ENCODE data around the gene HDAC11.
"Not testable (repeated sequence)": the region's sequence is repeated elsewhere in the genome, so short reads cannot be mapped to it uniquely, and the experiment has no call there.

HDAC11 gene, protein sequence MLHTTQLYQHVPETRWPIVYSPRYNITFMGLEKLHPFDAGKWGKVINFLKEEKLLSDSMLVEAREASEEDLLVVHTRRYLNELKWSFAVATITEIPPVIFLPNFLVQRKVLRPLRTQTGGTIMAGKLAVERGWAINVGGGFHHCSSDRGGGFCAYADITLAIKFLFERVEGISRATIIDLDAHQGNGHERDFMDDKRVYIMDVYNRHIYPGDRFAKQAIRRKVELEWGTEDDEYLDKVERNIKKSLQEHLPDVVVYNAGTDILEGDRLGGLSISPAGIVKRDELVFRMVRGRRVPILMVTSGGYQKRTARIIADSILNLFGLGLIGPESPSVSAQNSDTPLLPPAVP

DNA sequence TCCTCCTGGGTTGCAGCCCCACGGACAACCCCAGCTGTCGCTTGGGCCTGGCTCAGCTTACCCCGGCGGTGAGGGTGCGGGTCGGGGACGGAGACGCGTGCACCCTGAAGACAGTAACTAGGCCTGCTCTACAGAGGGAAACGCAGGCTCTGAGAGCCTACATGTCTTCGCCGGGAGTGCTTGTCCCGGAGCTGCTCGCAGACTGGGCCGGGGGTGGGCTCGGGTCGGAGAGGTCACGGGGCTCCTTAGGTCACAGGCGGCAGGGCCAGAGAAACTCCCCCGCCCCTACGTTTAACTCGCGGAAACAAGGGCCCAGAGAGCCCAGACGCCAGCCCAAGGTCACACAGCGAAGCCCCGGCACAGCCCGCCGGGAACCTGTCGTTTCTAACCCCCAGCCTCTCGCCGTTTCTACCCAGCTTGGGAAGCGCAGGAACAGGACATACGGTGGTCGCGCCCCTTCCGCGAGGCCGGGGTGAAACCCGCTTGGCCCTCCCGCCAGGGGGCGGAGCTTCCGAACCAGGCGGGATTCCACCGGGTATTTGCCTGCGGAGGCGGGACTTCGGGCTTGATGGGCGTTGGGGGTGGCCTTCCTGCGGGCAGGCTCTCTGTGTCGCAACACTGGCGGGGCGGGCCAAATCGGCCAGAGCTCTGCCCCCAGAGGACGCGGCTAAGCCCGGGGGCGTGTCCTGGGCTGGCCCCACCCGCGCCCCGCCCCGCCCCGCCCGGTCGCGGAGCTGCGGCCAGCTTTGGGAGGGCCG lies at the start of gene HDAC11:
HDAC11 (plus strand) TSS at position 725 of the 758 bp plus-strand sequence. CDS start 42 bp downstream, outside the sequence.
- DNase-seq (ENCODE audit: low spot score), result peak; percentile 97

DNA sequence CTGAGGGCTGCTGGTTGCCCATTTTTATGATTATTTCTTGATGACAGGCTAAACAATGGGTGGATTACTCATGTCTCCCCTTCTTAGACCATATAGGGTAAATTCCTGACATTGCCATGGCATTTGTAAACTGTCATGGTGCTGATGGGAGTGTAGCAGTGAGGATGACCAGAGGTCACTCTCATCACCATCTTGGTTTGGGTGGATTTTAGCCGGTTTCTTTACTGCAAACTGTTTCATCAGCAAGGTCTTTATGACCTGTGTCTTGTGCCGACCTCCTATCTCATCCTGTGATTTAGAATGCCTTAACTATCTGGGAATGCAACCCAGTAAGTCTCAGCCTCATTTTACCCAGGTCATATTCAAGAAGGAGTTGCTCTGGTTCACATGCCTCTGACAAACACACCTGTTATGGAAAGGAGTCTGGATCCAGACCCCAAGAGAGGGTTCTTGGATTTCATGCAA lies 49.7 kb upstream of the HDAC11 start:
- not testable (repeated sequence) for DNase-seq (ENCODE audit: low spot score)

DNA sequence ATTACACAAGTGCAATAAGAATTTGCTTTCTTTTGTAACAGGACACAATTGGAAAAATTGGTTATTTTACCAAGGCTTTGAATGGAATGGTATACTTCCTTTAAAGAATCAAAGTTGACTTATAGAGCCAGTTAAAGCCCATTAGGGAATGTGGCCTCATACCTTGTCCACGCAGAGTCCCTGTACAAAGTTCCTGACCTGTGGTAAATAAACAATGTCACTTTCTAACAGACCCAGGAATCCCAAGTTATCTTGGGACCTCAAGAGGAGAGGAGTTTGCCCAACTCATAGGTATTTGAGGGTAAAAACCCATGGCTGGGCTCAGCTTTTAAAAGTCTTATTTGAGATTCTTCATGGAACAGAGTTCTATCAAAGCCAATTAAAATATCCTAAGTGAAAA lies 48.0 kb upstream of the HDAC11 start:
- DNase-seq (ENCODE audit: low spot score), result no peak

DNA sequence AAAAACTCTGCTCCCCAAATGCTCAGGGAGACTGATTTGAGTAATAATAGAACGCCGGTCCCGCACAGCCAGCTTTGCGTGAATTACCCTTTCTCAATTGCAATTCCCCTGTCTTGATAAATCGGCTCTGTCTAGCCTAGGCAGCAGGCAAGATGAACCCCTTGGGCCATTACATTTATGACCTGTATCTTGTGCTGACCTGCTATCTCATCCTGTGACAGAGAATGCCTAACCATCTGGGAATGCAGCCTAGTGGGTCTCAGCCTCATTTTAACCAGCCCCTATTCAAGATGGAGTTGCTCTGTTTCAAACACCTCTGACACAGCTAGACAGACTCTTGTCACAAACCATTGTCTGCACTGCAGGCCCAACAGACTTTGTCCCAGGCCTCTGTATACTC lies 46.2 kb upstream of the HDAC11 start:
- DNase-seq (ENCODE audit: low spot score), result no peak

DNA sequence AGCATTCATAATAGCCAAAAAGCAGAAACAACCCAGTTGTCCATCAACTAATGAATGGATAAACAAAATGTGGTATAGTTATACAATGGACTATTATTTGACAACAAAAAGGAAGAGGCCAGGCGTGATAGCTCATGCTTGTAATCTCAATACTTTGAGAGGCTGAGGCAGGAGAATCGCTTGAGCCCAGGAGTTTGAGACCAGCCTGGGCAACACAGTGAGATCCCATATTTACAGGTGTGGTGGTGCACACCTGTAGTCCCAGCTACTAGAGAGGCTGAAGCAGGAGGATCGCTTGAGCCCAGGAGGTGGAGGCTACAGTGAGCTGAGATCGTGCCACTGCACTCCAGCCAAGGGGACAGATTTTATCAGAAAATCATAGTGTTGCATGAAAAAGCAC lies 43.9 kb upstream of the HDAC11 start:
- DNase-seq (ENCODE audit: low spot score), result not testable (repeated sequence)

DNA sequence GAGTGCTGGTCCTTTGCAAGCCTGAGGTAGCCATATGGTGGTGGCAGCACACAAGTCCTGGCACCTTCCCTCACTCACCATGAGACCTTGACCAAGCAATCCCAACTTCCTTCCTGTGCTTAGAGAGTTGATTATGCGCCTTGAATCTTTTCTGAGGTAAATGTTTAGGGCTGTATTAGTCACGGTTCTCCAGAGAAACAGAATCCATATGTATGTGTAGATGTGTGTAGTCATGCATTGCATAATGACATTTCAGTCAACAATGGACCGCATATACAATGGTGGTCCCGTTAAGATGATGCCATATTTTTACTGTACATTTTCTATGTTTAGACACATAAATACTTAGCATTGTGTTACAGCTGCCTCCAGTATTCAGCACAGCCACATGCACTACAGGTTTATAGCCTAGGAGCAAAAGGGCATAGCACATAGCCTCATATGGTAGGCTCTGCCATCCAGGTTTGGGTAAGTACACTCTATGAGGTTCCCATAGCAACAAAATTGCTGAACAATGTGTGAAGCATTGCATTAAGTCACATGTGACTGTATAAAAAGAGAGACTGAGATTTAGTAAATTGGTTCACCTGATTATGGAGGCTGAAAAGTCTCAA lies 39.8 kb upstream of the HDAC11 start:
- no peak for DNase-seq (ENCODE audit: low spot score)

DNA sequence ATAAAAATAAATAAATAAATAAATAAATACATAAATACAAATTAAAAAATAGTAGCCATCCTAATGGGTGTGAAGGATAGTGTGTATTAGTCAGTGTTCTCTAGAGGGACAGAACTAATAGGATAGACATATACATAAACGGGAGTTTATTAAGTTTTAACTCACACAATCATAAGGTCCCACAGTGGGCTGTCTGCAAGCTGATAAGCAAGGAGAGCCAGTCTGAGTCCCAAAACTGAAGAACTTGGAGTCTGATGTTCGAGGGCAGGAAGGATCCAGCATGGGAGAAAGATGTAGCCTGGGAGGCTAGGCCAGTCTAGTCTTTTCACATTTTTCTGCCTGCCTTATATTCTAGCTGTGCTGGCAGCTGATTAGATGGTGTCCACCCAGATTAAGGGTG lies 37.2 kb upstream of the HDAC11 start:
- DNase-seq (ENCODE audit: low spot score), result not testable (repeated sequence)

DNA sequence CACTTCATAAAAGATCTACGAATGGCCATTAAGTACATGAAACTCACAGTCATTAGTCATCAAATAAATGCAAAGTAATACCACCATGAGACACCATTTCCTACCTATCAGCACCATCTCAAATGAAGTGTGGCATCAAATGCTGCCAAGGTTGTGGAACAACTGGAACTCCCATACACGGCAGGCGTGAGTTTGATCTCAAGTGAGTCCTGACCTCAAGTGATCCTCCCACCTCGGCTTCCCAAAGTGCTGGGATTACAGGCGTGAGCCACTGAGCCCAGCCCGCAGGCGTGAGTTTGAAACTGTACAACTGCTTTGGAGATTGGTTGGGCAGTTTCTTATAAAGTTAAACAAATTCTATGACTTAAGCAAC lies 28.8 kb upstream of the HDAC11 start:
- no peak for DNase-seq (ENCODE audit: low spot score)

DNA sequence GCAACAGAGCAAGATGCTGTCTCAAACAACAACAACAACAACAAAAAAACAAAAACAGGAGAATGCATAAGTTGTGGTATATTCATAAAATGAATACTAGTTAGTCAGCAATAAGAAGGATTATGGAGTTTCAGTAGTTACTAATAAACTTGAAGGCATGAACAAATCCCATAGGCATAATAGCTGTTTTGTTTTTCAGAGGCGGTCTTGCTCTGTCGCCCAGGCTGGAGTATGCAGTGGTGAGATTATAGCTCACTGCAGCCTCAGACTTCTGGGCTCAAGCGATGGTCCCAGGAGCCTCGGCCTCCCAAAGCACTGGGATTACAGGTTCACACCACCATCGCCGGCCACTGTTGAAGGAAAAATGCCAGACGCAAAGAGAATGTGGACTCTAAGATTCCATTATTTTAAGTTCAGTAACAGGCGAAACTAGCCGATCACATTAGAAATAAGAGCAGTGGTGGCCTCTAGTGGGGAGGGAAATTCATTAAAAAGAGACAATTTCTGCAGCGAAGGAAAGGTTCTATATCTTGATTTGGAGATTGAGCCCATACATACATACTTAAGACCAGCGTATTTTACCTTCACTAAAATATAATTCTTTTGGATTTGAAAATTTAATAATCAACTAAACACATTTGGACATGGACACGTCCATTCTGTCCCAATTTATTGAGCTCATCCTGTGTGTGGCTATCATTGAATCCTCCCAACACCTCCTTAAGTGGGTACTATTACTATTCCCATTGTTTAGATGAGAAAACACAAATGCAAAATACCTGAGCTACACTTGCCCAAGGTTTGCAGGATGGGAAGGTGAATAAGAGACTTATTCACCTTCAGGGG lies 27.4 kb upstream of the HDAC11 start:
- DNase-seq (ENCODE audit: low spot score), result no peak

DNA sequence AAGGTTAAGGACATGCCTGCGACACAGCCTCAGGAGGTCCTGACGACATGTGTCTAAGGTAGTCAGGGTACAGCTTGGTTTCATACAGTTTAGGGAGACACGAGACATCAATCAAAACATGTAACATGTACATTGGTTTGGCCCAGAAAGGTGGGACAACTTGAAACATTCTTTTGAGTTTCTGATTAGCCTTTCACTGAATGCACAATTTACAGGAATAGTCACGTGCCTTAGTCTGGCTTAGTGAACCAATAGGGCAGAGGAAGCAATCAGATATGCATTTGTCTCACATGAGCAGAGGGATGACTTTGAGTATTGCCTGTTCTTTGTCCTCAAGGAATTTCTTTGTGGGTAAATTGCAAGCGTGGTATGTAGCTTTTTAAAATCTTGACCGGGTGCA lies 24.5 kb upstream of the HDAC11 start:
- DNase-seq (ENCODE audit: low spot score), result no peak

DNA sequence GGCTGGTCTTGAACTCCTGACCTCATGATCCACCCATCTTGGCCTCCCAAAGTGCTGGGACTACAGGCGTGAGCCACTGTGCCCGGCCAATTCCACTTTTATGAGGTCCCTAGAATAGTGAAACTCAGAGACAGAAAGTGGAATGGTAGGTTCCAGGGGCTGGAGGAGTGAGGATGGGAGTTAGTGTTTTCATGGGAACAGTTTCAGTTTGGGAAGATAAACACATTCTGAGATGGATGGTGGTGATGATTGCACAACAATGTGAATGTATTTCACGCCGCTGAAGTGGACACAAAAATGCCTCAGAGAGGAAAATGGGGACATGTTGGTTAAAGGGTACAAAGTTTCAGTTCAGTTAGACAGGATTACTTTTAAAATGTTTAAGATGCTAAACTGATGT lies 22.5 kb upstream of the HDAC11 start:
- no peak for DNase-seq (ENCODE audit: low spot score)

DNA sequence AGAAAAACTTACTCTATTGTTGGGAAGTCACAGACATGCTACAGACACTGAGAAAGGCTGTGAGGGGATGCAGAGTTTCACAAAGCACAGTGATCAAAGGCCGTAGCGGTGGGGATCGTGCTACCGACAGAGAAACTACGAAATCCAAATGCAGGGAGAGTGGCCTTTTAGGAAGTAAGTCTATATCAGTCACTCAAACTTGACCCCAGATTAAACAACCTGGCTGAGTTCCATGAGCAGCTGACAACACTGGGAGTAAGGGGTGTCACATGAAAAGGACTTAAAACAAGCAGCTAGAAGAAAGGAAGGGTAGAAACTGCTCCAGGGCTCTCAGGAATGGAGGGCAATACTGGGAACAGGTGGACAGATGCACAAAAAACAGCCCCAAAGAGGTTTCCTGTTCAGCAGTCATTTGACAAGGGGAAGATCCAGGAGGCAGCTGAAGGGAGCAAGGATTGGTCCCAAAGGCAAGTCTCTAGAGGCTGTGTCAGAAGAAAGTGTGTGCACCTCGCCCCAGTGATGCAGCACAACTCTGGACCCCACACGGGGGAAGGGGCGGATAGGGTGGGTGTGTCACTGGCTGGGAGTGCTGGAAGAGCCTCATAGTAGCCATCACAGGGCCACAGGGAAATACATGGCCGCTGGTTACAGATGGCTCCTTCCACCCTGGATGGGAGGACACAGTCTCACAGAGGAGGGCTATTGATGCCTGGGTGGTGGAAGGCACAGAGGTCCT lies 20.3 kb upstream of the HDAC11 start:
- no peak for DNase-seq (ENCODE audit: low spot score)

DNA sequence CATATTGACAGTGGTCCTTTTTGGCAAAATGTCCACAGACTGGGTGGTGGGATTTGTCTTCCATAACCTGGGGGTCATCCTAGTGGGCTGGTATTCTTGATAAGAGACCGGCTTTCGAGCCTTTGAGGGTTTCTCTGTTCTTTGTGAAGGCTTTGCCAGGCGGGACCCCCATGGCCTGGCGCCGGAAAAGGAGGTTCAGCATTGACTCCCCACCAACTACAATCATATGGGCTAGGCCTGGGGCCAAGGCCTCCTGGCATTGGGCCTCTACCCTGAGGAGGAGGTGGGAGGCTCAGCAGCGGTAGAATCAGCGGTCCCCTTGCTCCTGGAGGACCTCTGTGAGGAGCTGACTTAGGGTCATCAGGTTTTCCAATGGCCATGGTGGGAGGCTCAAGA lies 19.8 kb upstream of the HDAC11 start:
- no peak for DNase-seq (ENCODE audit: low spot score)

DNA sequence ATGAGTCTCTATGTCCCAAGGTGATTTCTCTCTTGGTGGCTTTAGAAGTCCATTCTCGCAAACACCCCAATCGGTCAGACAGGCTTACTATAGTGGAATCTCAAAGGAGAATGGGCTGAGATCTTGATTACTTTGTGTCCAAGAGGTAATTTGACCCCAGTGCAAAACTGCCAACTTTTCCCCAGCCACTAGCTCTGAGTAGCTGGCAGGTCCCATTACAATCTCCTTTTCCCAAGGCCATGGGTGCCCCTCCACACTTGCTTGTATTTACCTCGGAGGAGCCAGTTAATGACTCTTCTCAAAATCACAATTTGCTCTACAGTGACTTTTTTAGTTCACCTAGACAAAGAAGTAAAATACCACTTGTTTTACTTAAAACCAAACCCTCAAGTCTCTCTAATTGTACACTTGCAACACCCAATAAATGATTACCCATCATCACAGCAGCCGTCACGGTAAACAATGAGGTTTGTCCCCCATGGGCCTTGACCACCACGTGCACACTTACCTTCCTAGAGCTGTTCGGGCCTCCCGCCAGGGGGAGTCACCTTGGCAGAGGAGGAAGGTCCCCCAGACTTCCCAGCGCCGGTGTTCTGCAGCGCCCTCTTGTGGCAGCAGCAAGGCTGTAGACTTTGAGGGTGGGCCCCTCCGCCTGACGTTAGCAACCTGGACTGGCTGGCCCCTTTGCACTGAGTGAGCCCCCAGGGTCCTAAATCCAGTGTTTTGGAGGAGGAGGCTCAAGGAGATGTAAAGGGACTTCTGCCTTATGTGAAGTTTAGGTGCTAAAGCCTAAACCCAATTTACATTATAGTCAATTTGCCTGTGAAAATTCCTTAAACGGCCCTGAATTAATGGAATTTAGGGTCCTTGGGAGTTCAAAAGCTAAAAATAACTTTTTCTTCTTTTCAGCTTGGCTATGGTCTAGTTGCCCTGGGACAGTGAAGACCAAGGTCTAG lies 18.7 kb upstream of the HDAC11 start:
- no peak for DNase-seq (ENCODE audit: low spot score)

DNA sequence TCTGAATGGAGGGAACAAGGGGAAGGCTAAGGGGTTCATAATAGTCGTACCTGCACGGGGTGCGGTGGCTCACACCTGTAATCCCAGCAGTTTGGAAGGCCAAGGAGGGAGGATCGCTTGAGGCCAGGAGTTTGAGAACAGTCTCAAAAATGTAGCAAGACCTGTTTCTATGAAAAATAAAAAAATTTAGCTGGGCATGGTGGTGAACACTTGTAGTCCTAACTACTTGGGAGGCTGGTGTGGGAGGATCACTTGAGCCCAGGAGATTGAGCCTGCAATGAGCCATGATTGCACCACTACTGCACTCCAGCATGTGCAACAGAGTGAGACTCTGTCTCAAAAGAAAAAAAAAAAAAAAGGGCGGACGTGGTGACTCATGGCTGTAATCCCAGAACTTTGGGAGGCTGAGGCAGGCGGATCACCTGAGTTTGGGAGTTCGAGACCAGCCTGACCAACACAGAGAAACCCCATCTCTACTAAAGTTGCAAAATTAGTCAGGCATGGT lies 17.9 kb upstream of the HDAC11 start:
- no peak for DNase-seq (ENCODE audit: low spot score)

DNA sequence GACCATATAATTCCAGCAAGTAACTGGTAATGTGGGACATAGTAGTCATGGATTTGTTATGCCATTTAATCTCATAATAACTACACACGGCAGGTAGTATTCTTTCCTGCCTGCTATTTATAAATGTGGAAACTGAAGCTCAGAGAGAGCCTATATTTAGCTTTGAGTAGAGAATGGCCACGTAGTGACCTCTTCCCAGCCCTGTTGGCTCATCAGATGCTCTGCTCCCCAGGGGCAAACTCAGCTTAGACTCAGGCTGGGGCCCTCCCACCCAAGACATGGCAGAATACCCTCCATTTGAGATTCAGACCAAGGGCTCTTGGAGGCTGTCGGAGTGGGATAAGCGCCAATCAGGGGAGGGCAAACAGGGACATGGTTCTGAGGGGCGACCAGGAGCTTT lies 17.3 kb upstream of the HDAC11 start:
- DNase-seq (ENCODE audit: low spot score), result no peak

DNA sequence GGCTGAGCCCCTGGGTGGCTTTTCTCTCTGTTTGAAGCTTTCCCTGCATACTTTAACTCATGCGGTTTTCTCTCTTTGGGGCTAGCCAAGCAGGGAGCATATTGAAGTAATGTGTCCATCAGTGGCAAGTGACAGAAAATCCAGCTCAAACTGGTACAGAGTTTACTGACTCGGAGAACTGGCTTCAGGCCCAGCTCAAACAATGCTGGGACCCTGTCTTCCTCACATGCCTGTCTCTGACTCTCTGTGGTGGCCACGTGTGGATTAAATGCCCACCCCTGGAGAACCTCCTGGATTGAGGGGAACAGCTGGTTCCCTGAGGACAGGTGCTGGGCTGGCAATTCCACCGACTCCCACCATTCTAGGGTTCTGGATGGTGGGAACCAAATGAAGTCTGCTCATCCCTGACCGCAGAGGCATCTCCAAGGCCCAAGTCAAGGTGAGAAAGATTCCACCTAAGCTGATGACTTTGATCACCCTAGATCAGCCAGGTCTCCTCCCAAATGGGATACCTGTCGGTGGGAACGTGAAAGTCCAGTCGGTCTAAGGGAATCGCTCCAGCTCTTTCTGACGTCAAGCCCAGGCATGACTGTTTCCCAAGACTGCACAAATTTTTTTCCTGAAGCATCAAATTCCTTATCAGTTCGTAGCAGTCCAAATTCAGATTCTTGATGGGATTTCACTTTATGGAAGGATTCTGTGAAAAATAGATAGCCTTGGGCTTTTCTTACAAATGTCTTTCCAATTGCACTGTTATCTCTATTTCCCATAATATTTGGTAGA lies 16.3 kb upstream of the HDAC11 start:
- no peak for DNase-seq (ENCODE audit: low spot score)

DNA sequence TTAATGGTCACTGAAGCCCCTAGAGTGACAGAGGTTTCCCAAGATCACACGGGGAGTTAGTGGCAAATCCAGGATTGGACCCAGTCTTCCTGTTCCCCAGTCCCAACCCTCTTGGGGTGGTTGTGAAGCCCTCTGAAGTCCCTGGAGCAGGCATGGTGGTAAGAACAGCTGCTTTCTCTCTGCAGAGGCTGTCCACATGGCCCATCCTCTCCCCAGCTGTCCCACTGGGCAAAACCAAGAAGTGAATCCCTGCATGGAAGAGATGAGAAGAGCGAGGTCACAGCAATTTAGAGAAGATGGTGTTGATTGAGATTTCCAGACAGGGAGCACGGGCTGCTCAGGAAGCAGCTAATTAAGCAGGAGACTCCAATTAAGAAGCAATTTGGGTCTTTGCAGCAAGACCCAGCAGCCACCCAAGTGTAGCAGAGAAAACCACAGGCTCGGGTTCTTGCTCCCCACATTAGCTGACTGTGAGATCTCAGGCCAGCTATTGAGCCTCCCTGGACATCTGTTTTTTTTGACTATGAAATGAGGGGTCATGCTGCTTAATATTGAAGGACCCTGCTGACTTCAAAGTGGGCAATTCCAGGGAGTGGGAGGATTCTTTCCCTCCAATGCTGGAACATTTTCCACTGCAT lies 14.8 kb upstream of the HDAC11 start:
- no peak for DNase-seq (ENCODE audit: low spot score)

DNA sequence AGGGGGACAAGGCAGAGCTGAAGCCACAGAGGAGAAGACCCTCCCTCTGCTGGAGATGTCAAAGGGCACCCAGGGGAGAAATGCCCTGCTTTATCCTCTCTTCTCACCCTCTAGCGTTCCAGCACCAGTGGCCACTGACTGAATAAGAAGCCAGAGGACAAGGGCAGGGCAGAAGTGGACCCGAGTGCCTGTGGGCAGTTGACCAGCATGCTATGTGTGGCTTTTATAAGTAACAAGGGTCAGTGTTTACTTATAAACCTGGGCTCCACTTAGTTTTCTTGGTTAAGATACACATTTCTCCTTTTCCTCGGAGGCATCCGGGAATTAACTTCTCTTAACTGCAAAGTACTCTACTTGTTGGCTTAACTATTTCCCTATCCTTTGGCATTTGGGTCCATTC lies 13.3 kb upstream of the HDAC11 start:
- no peak for DNase-seq (ENCODE audit: low spot score)

Data from left forelimb (tissue), 1 donor.